Naive thymus-derived CD8-positive, alpha-beta T cell (primary cell): Measurements from ENCODE around the gene SMARCA1. TPM values are rescaled to one million over a fixed set of nuclear protein-coding genes. Genes with fewer than 3 reads are reported as not detected.
A peak's percentile ranks its signal among the peaks of the same experiment; 100 is the strongest.

Source experiments
- ATAC-seq, 2 donors: fragments of 150-1000 bp; cut with Tn5 transposase in 1 of 2; sonication (Bioruptor Pico), chemical (Tn5 transposase) in 1 of 2; 1 replicate in 1 of 2; 2 replicates in 1 of 2; pipeline ENCODE4 v1.10.0; 2021; ENCODE audit warnings: mild to moderate bottlenecking in 2 of 2, moderate library complexity in 2 of 2
- POLR2A ChIA-PET: fragments of 350-600 bp; sonication (Branson Sonifier 250); formaldehyde crosslinking; loops from one replicate; lab custom pipeline; 2021; ENCODE audit warnings: antibody characterized with exemption; lab: Charles Lee
- DNase-seq, 10 donors: peaks; one replicate each; pipeline versions ENCODE4 v3.0.0 to v3.0.0-alpha.2; 2020 to 2022
- H3K27ac Mint-ChIP-seq, 10 donors: one replicate each; pipeline ENCODE4 v1.8.0; 2020 to 2022; ENCODE audit warnings: mild to moderate bottlenecking in 10 of 10, mixed read lengths in 10 of 10, moderate library complexity in 4 of 10, inconsistent platforms in 1 of 10
- H3K27me3 Mint-ChIP-seq, 5 donors: one replicate each; pipeline ENCODE4 v1.8.0; 2021 to 2022; ENCODE audit warnings: mixed read lengths in 5 of 5
- H3K36me3 Mint-ChIP-seq, 3 donors: one replicate each; pipeline ENCODE4 v1.8.0; 2020 to 2022; ENCODE audit warnings: mixed read lengths in 3 of 3, mild to moderate bottlenecking in 2 of 3, inconsistent platforms in 1 of 3
- H3K4me1 Mint-ChIP-seq, 4 donors: one replicate each; pipeline ENCODE4 v1.8.0; 2021 to 2022; ENCODE audit warnings: mixed read lengths in 4 of 4
- H3K4me3 Mint-ChIP-seq, 10 donors: one replicate each; pipeline ENCODE4 v1.8.0; 2020 to 2022; ENCODE audit warnings: mild to moderate bottlenecking in 10 of 10, mixed read lengths in 10 of 10, moderate library complexity in 6 of 10, inconsistent platforms in 1 of 10
- H3K9me3 Mint-ChIP-seq, 9 donors: one replicate each; pipeline ENCODE4 v1.8.0; 2020 to 2022; ENCODE audit warnings: mixed read lengths in 9 of 9, mild to moderate bottlenecking in 3 of 9, inconsistent platforms in 1 of 9, moderate library complexity in 1 of 9
- polyA plus RNA-seq, 3 donors: library from polyadenylated mRNA; unstranded; fragments of 300-500 nt; fragmentation: Illumina TruSeq; gene quantifications; one replicate each; pipeline ENCODE4 v1.2.3, GENCODE V29; 2021
- total RNA-seq, 8 experiments: library from RNA in 2 of 8; stranded (reverse) in 2 of 8; gene quantifications; one replicate each; pipeline ENCODE4 v1.2.3 and lab custom pipeline; 2021 to 2026

Gene SMARCA1
- total and polyA plus RNA-seq, 5 experiments from 2014 or later = 1.1 to 2.1 (median 1.4) TPM

DNA sequence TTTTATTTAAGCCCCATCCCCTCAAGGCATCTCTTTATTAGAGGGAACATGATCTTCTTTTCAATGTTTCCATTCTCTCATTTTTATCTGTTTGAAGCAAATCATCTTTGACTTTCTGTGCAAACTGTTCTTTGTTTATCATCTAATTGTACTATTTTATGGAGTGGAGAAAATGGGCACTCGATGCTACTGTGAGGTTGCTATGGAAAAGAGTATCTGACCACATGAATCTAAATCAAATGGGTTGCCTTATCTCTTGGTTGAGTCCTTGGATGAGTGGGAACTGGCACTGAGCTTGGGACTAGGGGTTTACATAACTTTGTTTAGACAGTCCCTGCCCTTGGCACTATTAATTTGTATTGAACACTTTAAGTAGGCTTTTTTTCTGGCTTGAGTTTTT, 25.8 kb upstream of the SMARCA1 start:
- no peak overlapping the region for H3K27ac Mint-ChIP-seq
- H3K9me3 Mint-ChIP-seq = no peaks in the 10 kb centered on the region
- ATAC-seq (no peak), DNase-seq (no peak)
- H3K36me3 Mint-ChIP-seq = peaks cover 3 to 16% (median 4%) of the 10 kb centered on the region in 3 donors
- POLR2A ChIA-PET = no interaction called here
- peaks cover 0 to 3% (median 1%) of the 10 kb centered on the region in 4 donors for H3K4me1 Mint-ChIP-seq
- no peaks in the 10 kb centered on the region for H3K27me3 Mint-ChIP-seq
- no peak overlapping the region for H3K4me3 Mint-ChIP-seq

- no peak for DNase-seq
- H3K9me3 Mint-ChIP-seq = no peaks in the 10 kb centered on the region
- H3K36me3 Mint-ChIP-seq = peaks cover 0 to 12% (median 2%) of the 10 kb centered on the region in 3 donors
- H3K4me1 Mint-ChIP-seq = peaks cover 0 to 9% (median 7%) of the 10 kb centered on the region in 4 donors
- POLR2A ChIA-PET = no interaction called here
- no peak overlapping the region for H3K4me3 Mint-ChIP-seq
- ATAC-seq = no peak
- no peaks in the 10 kb centered on the region for H3K27me3 Mint-ChIP-seq
- no peak overlapping the region for H3K27ac Mint-ChIP-seq
These were observed 22.1 kb upstream of the SMARCA1 start for GRCh38 chrX:129545408-129545807.

- Mint-ChIP-seq H3K27me3 (no peaks in the 10 kb centered on the region), H3K4me1 (peaks cover 2 to 9% (median 7%) of the 10 kb centered on the region in 4 donors), H3K27ac (no peak overlapping the region), H3K36me3 (peaks cover 0 to 12% (median 2%) of the 10 kb centered on the region in 3 donors), H3K9me3 (no peaks in the 10 kb centered on the region), H3K4me3 (no peak overlapping the region)
- DNase-seq (no peak), ATAC-seq (no peak)
- POLR2A ChIA-PET = no interaction called here
These were observed 21.5 kb upstream of the SMARCA1 start for GRCh38 chrX:129544780-129545179.

DNA sequence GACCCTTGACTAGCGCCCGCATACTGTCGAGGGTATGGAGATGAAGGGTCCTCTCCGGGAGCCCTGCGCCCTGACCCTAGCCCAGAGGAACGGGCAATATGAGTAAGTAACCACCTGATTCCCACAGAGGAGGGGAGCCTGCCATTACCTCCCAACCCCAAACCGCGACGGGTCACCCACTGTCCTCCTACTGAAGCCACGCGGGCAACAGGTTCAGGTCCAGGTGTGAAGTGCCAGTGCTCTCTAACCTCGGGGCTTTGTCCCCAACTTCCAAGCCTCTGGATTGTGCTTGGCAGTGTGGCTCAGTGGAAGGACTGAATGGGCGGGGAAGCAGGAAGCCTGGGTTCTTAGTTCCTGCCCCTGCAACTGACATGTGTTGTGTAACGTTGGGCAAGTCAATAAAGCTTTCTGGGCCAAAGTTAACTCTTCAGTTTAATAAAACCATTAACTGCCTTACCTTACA, 17.5 kb upstream of the SMARCA1 start:
- ATAC-seq = peak in 1 of 2 donors; percentile 24
- peaks cover 0 to 3% (median 0%) of the 10 kb centered on the region in 5 donors for H3K27me3 Mint-ChIP-seq
- POLR2A ChIA-PET = interaction anchor here (0.6 kb wide), 1 partner anchor 240 kb away, joined by 5 read pairs; no protein-coding TSS in a partner anchor

GRCh38 chrX:129540068-129540653, 16.9 kb upstream of the SMARCA1 start, which contains the start of gene OCRL:
Gene OCRL (plus strand): TSS chrX:129540259. CDS start chrX:129540440, 181 bp downstream.
- Mint-ChIP-seq H3K4me1 (peaks cover 6 to 10% (median 8%) of the 10 kb centered on the region in 4 donors), H3K27ac (peak within 1 kb of the TSS in 4 of 10 donors; percentile 29 to 79 (median 62)), H3K4me3 (peak within 1 kb of the TSS; percentile 59 to 88 (median 82)), H3K36me3 (no peaks in the 10 kb centered on the region), H3K27me3 (peaks cover 0 to 3% (median 0%) of the 10 kb centered on the region in 5 donors), H3K9me3 (no peaks in the 10 kb centered on the region)
- DNase-seq (peak in 9 of 10 donors; percentile 15 to 48 (median 35)), ATAC-seq (peak; percentile 76 to 93)
- POLR2A ChIA-PET = interaction anchor here (0.6 kb wide), 1 partner anchor 241 kb away, joined by 5 read pairs; no protein-coding TSS in a partner anchor

More for the DNA sequence above, 17.5 kb upstream of the SMARCA1 start:
- Mint-ChIP-seq H3K4me1 (peaks cover 6 to 10% (median 8%) of the 10 kb centered on the region in 4 donors), H3K9me3 (no peaks in the 10 kb centered on the region), H3K4me3 (peak overlapping the region; percentile 45 to 74 (median 65)), H3K36me3 (no peaks in the 10 kb centered on the region), H3K27ac (peak overlapping the region in 3 of 10 donors; percentile 29 to 63 (median 48))
- DNase-seq = no peak

DNA sequence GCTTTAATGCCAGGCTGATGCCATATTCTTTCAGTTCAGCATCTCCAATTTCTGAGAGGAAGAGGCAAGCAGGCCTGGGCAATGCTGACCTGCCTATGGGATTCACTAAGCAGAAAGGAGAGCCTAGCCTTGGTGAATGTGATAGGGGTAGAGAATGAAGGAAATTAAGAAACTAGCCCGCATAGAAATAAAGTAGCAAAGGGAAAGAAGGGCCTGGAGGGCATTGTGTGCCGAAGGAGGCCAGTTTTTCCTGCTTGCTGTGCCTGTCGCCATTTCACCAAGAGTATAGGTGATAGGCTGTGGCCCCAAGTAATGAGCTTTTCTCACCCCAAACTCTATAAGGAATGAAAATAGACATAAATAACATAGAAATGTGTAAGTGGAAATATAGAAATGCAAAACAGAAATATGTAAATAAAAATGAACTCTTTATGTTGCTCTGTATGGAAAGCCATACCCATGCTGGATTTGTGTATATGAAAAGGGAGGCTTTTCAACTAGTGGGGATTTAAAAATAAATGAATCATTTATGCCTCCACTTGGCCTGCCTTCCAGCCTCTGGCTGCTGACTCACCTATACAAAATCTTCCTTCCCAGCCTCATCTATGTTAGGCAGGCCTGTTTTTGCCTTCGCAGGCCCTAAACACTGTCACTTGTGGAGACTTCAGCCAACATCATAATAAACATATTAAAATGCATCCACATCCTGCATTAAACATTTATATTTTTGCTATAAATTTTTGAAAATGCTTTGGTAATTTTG, 11.7 kb upstream of the SMARCA1 start:
- DNase-seq = no peak
- Mint-ChIP-seq H3K9me3 (no peaks in the 10 kb centered on the region), H3K27ac (no peak overlapping the region), H3K36me3 (no peaks in the 10 kb centered on the region), H3K4me3 (no peak overlapping the region), H3K4me1 (peaks cover 0 to 7% (median 4%) of the 10 kb centered on the region in 4 donors), H3K27me3 (peaks cover 0 to 3% (median 0%) of the 10 kb centered on the region in 5 donors)
- no peak for ATAC-seq
- POLR2A ChIA-PET = no interaction called here

- Mint-ChIP-seq H3K36me3 (no peaks in the 10 kb centered on the region), H3K27me3 (no peaks in the 10 kb centered on the region), H3K9me3 (no peaks in the 10 kb centered on the region), H3K4me3 (no peak overlapping the region), H3K4me1 (no peaks in the 10 kb centered on the region), H3K27ac (no peak overlapping the region)
- POLR2A ChIA-PET = no interaction called here
- no peak for DNase-seq
- no peak for ATAC-seq
These were observed 7.8 kb upstream of the SMARCA1 start for GRCh38 chrX:129531132-129531531.

DNA sequence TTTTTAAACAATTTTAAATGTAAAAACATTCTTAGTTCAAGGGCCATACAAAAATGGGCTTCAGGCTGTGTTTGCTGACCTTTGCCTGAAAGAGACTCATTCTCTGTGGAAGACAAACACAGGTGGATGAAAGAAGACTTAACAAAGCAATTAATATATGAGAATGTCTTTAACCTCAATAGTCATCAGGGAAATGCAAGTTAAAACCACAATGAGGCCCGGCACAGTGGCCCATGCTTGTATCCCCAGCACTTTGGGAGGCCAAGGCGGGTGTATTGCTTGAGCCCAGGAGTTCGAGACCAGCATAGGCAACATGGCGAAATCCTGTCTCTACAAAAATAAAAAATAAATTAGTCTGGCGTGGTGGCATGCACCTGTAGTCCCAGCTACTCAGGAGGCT, 7.1 kb upstream of the SMARCA1 start:
- ATAC-seq (no peak), DNase-seq (no peak)
- Mint-ChIP-seq H3K27ac (no peak overlapping the region), H3K36me3 (no peaks in the 10 kb centered on the region), H3K9me3 (no peaks in the 10 kb centered on the region), H3K4me3 (no peak overlapping the region), H3K27me3 (no peaks in the 10 kb centered on the region), H3K4me1 (no peaks in the 10 kb centered on the region)
- POLR2A ChIA-PET = no interaction called here

DNA sequence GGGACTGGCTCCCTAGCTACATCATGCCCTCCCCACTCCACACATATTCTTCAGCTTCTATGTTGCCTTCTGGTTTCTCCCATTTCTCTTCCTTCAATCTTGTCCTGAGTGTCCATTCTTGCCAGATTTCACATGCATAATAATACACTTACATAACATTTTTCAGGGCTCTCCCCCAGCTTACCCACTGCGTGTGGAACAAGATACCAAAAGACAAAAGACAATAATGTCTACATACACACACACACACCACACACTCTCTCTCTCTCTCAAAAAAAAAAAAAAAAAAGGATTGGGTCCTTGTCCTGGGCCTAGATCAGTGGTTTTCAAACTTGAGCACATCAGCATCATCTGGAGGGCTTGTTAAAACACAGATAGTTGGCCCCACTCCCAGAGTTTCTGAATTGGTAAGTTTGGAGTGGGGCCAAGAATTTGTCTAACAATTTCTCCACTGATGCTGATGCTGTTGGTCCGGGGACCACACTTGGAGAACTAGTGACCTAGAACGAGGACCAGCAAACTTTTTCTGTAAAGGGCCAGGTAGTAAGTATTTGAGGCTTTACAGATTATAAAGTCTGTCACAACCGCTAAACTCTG, 6.5 kb upstream of the SMARCA1 start:
- ATAC-seq (no peak), DNase-seq (no peak)
- no peaks in the 10 kb centered on the region for H3K9me3 Mint-ChIP-seq
- no peaks in the 10 kb centered on the region for H3K36me3 Mint-ChIP-seq
- no peak overlapping the region for H3K4me3 Mint-ChIP-seq
- POLR2A ChIA-PET = no interaction called here
- no peaks in the 10 kb centered on the region for H3K27me3 Mint-ChIP-seq
- no peaks in the 10 kb centered on the region for H3K4me1 Mint-ChIP-seq
- H3K27ac Mint-ChIP-seq = peak overlapping the region in 2 of 10 donors; percentile 9 to 62

DNA sequence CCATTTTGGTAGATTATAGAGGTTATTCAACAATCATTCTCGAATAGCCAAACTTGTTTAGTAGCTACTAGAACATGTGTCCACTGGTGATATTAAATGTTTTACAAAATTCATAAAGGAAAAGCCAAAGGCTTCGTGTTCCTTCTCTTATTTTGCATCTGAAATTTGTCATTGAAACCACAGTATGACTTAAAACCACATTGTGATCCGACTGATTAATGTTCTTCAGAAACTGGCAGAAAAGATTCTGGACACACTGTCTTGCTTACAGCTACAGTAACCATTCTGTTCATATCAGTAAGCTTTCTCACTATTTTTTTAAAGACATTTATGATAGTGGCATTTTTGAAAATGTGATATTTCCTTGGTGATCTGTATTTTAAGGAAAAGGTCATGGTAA, 2.6 kb upstream of the SMARCA1 start:
- POLR2A ChIA-PET = no interaction called here

DNA sequence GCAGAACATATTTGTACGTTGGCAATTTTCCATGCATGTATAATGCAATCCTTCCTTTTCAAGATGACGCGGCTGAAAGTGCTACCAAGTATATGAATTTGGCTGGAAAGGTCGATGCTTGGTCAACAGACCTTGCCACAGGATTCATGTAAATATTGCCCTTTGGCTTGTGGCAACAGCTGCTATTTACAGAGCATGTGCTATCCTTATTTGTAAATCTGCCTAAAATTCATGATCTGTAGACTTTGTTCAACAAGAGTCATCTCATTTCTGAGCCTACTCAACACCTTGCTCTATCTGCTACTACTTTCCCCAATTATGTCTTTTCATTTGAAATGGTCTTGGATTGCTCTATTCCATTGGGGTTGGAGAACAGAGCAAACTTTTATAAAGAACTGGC, 1.9 kb upstream of the SMARCA1 start:
- peaks cover 4 to 11% (median 6%) of the 10 kb centered on the region in 4 donors for H3K4me1 Mint-ChIP-seq
- H3K4me3 Mint-ChIP-seq = peak overlapping the region in 1 of 10 donors; percentile 14
- POLR2A ChIA-PET = no interaction called here
- peak overlapping the region in 1 of 10 donors; percentile 13 for H3K27ac Mint-ChIP-seq
- H3K36me3 Mint-ChIP-seq = no peaks in the 10 kb centered on the region
- no peak for ATAC-seq
- H3K9me3 Mint-ChIP-seq = no peaks in the 10 kb centered on the region
- DNase-seq = no peak
- peaks cover 0 to 2% (median 0%) of the 10 kb centered on the region in 5 donors for H3K27me3 Mint-ChIP-seq

More for the DNA sequence above, 2.6 kb upstream of the SMARCA1 start:
- no peaks in the 10 kb centered on the region for H3K36me3 Mint-ChIP-seq
- no peak for DNase-seq
- H3K27ac Mint-ChIP-seq = no peak overlapping the region
- H3K27me3 Mint-ChIP-seq = peaks cover 0 to 2% (median 0%) of the 10 kb centered on the region in 5 donors
- peaks cover 4 to 11% (median 6%) of the 10 kb centered on the region in 4 donors for H3K4me1 Mint-ChIP-seq
- no peak overlapping the region for H3K4me3 Mint-ChIP-seq
- no peaks in the 10 kb centered on the region for H3K9me3 Mint-ChIP-seq
- ATAC-seq = no peak

DNA sequence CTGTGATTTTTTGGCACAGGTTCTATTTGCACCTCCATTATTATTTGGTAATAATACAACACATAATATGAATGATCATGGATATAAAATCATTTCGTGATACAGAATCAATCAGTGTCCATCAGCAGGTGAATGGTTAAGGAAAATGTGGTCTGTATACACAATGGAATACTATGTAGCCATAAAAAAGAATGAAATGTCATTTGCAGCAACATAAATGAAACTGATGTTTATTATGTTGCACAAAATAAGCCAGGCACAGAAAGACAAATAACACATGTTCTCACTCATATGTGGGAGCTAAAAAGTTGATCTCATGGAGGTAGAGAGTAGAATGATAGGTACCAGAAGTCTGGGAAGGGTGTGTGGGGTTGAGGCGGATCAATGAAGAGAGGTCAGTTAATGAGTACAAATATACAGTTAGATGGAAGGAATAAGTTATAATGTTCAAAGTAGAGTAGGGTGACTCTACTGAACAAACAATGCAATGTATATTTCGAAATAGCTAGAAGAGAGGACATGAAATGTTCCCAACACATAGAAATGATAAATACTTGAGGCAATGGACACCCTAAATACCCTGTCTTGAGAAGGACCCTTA, 1.1 kb upstream of the SMARCA1 start:
- Mint-ChIP-seq H3K4me1 (peaks cover 4 to 11% (median 6%) of the 10 kb centered on the region in 4 donors), H3K4me3 (peak overlapping the region; percentile 76 to 92 (median 84)), H3K36me3 (no peaks in the 10 kb centered on the region), H3K27me3 (peaks cover 0 to 2% (median 0%) of the 10 kb centered on the region in 5 donors), H3K9me3 (no peaks in the 10 kb centered on the region), H3K27ac (peak overlapping the region in 4 of 10 donors; percentile 2 to 85 (median 58))
- ATAC-seq (no peak), DNase-seq (no peak)
- POLR2A ChIA-PET = no interaction called here
